Activated CD4-positive, CD25-positive, alpha-beta regulatory T cell treated with anti-CD3 and anti-CD28 coated beads, Interleukin-2, amount 50 U/mL, for 24 hours (primary cell): ENCODE data around the gene ZC3H12A.

Experiments
- ATAC-seq, 2 donors: fragments of 150-1000 bp; cut with Tn5 transposase; one replicate each; pipeline ENCODE4 v1.10.0; 2021; ENCODE audit warnings: mild to moderate bottlenecking in 1 of 2, moderate library complexity in 1 of 2

The ZC3H12A gene

DNA sequence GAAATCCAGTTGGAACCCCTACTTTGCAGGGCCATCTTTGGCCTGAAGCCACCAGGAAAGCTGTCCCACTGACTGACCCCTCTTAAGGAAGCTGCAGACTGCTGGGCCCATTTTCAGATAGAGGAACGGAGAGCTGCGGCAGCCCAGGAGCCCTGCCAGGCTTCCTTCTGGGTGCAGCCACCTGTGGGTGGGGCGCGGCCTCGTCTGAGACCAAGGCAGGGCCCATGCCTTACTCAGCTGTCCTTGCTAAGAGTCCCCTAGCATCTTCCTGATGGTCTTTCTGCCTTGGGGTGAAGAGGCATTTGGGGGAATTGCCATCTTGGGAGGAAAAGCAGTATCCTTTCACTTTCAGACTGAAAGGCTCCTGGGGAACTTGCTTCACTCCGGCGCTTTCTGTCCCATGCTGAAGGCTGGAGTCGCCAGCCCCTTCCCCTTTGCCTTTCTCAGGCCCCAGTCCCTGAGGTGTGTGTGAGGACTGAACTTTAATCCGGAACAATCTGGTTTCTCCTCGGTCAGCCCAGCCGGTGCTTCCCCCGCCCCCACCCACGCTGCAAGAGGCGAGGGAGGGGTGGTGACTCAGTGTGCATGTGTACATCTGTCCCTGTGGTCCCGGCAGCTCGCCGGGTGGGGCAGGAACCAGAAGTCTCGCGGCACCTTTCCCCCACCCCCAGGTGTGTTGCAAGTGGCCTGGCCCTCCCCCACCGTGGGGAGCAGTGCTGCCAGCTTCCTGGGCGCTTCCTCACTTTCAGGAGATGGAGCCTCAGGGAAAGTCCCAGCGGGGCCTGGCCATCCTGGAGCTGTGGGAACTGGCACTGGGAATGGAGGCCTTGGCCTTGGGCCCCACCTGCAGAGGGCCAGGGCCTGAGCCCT lies 5.1 kb downstream of the ZC3H12A start:
- peak; percentile 65 to 66 for ATAC-seq

- ATAC-seq = no peak
Observed at GRCh38 chr1:37480125-37480466, 5.7 kb downstream of the ZC3H12A start.

- ATAC-seq = no peak
Observed at GRCh38 chr1:37480581-37481288, 6.4 kb downstream of the ZC3H12A start.

- no peak for ATAC-seq
Observed at GRCh38 chr1:37481289-37482003, 7.1 kb downstream of the ZC3H12A start.

- ATAC-seq = no peak
Observed at GRCh38 chr1:37482004-37482785, 7.8 kb downstream of the ZC3H12A start.

- no peak for ATAC-seq
Observed at GRCh38 chr1:37482796-37483744, 8.7 kb downstream of the ZC3H12A start.

DNA sequence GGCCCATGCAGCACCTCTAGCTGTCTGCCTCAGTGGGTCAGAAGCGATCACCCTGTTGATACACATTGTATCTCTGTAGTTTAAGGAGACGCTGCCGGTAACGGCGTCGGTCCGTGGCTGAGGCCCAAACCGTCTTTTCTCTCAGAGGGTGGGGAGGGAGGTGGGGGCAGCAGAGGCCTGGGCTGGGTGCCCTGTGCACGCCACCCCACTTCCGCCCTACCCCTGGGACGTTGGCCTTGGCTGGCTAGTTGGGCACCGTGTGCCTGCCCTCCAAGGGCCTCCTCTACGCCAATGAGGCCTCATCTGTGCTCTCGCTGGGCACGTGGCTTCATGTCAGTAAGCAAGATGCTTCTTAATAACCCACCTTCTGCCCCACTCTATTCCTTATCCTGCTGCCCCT lies 9.4 kb downstream of the ZC3H12A start:
- ATAC-seq = no peak

DNA sequence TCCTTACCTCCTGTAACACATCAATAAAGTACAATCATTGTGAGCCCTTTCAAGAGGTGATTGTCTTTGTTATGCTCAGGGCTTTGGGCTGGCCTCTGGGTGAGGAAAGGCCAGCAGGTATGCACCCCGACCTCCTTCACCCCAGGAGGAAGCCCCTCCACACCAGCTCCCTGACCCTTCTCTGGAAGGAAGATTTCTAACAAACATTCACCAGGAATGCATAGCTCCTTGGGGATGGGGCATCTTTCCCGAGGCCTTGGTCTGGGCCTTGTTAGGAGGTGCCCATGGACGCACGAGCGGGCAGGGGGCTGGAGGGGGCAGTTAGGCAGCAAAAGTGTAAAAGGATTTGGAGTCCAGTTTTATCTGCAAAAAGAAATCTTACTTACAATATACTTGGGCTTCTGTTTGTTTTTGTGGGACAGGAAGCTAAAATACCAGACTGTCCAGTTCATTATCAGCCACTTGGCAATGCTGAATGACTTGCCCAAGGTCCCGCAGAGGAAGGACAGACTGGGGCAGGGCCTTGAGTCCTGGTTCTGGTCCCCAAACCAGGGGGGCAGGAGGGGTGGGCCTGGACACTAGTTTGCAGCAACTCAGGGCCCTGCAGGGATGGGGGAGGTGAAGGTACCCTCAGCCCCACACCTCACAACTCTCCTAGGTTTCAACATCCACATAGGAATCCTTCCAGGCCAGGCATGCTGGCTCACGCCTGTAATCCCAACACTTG lies 10.1 kb downstream of the ZC3H12A start:
- no peak for ATAC-seq

- ATAC-seq = no peak
Observed at GRCh38 chr1:37485902-37486679, 11.7 kb downstream of the ZC3H12A start.

GRCh38 chr1:37486680-37487618 lies 12.6 kb downstream of the ZC3H12A start:
- peak; percentile 54 to 65 for ATAC-seq

GRCh38 chr1:37487619-37487984 lies 13.2 kb downstream of the ZC3H12A start:
- ATAC-seq = no peak

DNA sequence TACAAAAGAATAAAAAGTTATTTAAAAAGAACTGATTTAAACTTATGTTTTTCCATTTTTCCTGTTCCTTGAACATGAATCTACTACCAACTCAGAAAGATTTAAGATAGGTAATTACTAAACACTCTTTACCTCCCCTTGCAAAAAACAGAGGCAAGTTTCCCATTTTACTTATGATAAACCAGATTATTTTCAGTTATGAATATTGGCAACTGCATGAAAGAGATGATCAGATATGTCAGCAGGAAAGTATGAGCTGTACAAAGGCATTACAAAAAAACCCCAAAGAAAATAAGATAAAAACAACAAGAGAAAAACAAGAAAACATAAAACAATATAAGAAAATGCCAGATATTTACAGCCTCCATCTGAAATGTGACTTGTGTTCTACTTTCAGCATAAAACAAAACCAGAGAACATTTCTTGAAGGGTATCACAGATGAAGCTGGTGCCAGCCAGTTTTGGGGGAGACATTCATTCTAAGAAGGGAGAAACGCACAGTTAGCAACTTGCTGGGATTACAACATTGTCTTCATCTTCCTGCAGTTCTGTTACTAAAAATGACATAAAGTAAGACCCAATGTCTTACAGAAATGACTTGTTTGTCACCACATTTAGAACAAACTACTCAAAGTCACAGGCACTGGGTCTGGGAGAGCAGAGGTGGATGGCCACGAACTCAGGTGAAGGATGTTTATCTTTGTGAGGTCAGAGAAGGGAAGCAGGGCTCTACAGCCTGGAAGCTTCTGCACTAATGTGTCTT lies 19.1 kb downstream of the ZC3H12A start:
- peak in 1 of 2 donors; percentile 38 for ATAC-seq

GRCh38 chr1:37495875-37496274 lies 21.5 kb downstream of the ZC3H12A start:
- no peak for ATAC-seq

DNA sequence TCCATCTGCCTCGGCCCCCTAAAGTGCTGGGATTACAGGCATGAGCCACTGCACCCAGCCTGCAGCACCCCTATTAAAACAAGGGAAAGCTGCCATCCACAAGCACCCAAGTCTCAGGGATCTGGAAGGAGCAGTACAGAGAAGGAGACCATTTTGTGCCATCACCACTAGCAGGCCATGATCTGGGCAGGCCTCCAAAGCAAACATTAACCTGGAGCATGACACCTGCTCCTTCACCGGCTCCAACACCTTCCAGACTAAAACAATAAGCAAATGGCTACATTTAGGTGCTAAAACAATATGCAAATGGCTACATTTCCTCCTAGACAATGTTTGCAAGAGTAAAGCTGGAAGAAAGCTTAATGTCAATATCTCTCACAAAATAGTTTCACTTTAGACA lies 23.5 kb downstream of the ZC3H12A start:
- ATAC-seq = no peak

GRCh38 chr1:37498872-37499617 lies 24.7 kb downstream of the ZC3H12A start:
- ATAC-seq = no peak

DNA sequence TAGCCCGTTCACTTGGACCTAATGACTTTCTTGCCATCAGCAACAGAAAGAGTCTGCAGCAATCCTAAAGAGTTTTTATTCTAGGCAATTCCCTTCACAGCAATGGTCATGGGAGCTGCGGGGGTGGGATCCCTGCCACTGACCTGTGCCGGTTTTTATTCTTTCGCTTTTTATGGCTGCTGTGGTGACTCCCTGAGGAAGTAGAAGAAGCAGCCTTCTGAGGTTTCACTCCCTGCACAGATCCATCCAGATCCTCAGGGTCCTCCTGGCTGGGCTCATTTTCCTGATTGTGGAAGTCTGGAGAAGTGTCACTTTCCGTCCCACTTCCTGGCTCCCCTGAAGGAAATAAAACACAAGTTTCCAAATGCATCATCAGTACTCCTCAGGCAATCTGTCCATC lies 27.3 kb downstream of the ZC3H12A start:
- ATAC-seq = no peak

DNA sequence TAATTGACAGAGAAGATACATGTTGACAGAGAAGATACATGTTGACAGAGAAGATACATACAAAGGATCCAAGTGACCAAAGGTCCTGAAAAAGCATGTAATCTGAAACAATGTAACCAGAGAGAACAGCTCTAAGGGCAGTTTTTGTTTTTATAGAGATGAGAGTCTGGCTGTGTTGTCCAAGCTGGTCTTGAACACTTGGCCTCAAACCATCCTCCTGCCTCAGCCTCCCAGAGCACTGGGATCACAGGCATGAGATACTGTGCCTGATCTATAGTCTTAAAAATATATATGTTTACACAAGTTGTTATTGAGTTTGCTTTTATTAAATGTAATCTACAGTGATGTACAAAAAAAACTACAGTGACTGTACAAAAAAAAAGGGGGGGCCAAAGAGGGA lies 27.7 kb downstream of the ZC3H12A start:
- ATAC-seq = no peak
